NOMO-1 (cell line): ENCODE measurements around the gene UBALD1.
A peak's percentile ranks its signal among the peaks of the same experiment; 100 is the strongest.

Experiments used
- DNase-seq, 2 experiments: peaks; one replicate each; lab custom pipeline; 2025; ENCODE audit not compliant: unreplicated experiment in 2 of 2; lab: John Stamatoyannopoulos, UW

The UBALD1 gene

DNA sequence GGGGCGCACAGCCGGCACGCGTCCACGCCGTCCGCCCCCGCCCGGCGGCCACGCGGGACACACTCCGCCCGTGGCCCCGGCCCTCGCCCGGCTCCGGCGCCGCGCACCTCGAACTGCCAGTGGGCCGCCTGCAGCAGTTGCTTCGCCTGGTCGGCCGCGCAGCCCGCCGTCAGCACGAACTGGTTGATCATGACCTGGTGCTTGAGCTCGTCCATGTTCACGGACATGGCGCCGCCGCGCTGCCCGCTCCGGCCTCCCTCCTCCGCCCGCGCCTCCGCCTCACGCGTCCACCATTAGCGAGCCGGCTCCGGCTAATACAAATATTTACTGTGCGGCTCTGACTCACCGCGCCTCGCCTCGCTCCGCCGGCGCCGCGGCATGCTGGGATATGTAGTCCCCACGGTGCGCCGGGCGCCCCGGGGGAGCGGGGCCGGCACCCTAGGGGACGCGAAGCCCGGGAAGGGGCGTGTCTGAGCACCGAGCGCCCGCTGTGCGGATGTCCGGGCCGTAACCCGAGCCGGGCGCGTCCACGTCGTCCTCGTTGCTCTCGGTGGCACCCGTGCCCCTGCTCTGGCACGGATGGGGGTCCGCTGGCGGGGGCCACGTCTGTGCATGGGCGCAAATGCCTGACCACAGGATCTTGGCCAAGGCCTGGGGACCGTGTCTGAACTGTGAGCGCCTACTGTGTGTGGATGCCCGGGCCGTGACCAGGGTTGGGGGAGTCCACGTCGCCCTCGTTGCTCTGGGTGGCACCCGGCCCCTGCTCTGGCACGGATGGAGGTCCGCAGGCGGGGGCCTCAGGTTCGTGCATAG is at the start of gene UBALD1:
Gene UBALD1 (minus strand): TSS at position 318 of the 813 bp plus-strand sequence. CDS start 91 bp downstream, at position 227.
- DNase-seq = peak; percentile 67 to 77

DNA sequence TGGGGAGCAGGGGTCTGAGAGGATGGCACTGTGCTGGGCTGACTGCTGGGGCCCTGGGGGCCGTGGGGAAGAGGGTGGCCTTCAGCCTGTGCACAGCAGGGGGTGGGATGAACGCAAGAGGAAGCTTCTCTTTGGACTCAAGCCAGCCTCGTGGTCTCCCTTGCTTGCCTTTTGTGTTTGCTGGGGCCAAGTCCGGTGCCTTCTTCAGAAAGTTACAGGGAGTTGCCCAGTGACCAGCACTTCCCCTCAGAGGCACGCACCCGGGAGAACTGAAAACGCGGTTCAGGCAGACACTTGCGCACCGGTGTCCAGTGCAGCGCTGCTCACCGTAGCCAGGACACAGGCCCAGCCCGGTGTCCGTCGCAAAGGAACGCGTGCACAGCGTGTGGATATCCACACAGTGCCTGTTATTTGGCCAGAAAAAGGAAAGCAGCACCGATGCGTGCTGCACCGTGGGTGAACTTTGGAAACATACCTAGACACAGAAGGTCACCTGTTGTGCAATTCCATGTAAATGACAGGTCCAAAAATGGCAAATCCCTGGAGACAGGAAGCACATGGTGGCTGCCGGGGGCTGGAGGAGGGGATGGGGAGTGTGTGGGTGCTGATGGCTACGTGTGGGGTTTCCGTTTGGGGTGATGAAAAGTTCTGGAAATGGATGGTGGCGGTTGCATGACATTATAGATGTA is 49.2 kb upstream of the UBALD1 start:
- DNase-seq = peak; percentile 88 to 90

GRCh38 chr16:4663465-4663776 is 48.7 kb upstream of the UBALD1 start:
- DNase-seq = no peak

DNA sequence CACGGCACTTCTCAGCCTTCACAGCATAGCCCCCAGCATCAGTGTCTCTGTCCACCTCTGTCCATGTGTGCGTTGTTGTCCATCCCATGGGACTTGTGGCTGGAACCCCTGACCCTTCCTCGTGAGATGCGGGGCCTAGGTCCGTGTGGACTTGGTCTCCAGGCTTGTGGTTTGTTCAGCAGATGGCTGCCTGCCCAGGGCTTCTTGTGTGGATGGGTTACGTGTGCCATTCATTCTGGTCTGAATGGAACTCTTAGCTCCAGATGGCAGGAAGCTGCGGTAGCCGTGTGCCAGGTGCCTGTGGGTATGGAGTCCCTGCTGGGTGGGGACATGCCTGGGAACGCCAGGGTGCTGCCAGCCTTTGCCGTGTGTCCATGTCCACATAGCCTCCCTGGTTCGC is 47.0 kb upstream of the UBALD1 start:
- DNase-seq = no peak

GRCh38 chr16:4660454-4661007 is 45.8 kb upstream of the UBALD1 start:
- DNase-seq = no peak

GRCh38 chr16:4659363-4660353 is 45.0 kb upstream of the UBALD1 start:
- DNase-seq = no peak

DNA sequence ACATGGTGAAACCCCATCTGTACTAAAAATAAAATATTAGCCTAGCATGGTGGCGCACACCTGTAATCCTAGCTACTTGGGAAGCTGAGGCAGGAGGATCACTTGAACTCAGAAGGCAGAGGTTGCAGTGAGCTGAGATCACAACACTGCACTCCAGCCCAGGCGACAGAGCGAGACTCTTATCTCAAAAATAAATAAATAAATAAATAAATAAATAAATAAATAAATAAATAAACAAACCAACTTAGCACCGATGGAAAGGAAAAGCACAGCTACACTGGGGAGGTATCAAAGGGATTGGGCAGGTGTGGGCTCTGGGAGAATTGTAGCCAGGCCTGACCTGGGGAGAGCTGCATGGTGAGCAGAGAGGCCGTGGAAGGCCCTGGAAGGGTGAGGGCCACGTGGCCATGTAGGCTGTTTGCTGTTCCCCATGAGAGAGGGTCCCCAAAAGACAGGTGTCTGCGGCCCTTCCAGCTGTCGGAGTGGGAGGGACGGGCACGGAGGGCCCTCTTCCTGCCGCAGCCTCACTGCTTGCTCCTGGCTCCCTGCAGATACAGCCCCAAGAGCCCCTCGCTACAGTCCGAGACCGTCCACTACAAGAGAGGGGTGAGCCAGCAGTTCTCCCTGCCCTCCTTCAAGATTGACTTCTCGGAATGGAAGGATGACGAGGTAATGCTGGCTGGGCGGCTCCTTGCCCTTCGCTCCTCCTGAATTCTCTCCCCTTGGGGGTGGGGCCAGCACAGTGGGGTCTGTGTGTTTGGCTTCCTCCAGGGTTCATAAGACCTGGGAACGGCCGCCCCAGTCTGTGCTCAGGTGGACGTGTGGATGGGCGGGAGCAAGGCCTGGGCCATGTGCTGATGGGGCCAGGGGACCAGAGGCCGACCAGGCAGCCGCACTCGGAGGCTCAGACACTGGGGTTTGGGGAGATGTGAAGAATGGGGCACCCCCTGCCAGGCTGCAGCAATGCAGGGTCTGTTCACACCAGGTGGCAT is 42.3 kb upstream of the UBALD1 start:
- no peak for DNase-seq

DNA sequence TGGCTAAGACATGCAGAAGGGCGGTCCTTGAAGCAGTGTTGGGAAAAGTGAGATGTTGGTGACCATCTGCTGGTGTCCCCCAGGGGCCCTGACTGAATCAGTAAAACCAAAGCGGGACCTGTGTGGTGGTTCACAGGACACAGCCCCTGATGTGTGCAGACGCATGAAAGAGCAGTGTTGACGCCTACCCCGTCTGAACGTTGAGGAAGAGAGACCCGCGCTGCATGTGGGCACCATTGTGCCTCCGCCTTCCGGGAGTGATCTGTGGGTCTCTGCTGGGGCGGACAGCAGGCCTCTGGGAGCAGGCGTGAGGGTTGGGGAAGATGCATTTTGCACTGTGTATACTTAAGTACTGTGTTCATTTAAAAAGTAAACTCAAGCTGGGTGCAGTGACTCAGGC is 41.5 kb upstream of the UBALD1 start:
- DNase-seq = no peak

DNA sequence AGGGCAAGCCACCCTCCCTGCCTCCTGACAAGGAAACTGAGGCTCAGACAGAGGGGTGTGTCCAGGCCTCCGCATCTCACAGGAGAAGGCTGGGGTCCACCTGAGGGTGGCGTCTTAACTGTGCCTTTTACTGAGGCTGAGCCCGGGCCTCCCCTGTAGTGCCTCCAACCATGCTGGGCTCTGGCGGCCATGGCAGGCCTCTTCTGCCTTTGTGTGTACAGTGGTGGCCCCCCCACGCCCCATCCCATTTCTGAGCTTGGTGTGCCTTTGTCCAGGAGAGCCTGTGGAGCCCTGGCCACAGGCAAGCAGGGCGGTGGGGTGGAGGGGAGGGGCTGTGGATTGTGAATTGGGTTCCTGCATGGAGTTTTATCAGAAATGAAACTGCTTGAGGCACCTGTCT is 41.1 kb upstream of the UBALD1 start:
- no peak for DNase-seq

GRCh38 chr16:4654964-4655590 is 40.4 kb upstream of the UBALD1 start:
- DNase-seq = no peak

- no peak for DNase-seq
Observed at GRCh38 chr16:4654011-4654963, 39.6 kb upstream of the UBALD1 start.

DNA sequence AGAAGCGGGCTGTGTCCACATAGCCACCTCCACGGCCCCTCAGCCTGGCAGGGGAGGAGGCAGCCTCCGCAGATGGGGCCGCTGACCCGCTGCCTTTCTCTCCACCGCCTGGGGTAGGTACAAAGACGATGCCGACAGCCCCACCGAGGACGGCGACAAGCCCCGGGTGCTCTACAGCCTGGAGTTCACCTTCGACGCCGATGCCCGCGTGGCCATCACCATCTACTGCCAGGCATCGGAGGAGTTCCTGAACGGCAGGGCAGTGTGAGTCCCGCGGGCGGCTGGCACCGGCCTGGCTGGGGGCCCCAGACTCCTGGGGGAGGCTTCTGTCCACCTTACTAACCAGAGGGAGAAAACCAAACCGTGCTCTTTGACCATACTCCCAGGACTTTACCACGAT is 37.9 kb upstream of the UBALD1 start:
- no peak for DNase-seq

DNA sequence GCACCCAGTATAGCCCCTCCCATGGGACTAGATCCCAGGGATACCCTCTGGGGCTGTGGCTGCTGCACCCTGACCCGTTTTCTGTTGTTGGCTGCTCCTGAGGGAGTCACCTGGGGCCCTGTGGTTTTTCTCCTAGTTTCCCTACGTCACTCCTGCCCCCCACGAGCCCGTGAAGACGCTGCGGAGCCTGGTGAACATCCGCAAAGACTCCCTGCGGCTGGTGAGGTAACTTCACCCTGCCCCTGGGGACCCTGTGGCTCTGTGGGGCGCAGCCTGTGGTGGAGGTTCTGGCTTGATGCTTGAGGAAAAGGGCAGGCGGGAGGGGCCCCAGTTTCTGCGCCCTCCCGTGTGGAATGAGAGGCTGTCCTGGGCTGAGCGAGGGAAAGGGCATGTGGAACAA is 37.1 kb upstream of the UBALD1 start:
- no peak for DNase-seq

DNA sequence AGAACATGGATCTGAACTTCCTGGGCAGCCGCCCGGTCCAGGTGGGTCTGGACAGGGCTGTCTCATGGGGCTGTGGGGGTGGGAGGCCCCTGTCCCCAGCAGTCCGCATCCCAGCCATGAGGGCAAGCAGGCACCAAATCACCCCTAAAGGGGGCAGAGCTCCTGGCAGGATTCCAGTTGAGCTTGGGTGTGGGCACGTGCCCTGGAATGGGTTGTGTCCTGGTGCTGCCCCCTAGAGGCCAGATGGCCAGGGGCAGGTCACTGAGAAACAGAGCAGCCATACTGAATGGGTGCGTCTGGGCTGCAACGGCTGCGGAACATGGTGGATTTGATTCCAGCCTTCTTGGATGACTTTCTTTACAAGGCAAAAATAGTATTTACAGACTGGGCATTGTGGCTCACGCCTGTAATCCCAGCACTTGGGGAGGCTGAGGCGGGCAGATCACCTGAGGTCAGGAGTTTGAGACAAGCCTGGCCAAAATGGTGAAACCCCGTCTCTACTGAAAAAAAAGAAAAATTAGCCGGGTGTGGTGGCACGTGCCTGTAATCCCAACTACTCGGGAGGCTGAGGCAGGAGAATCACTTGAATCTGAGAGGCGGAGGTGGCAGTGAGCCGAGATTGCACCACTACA is 35.9 kb upstream of the UBALD1 start:
- DNase-seq = peak; percentile 29 to 44

- DNase-seq = no peak
Observed at GRCh38 chr16:4649744-4650442, 35.2 kb upstream of the UBALD1 start.

- no peak for DNase-seq
Observed at GRCh38 chr16:4648917-4649316, 34.2 kb upstream of the UBALD1 start.

DNA sequence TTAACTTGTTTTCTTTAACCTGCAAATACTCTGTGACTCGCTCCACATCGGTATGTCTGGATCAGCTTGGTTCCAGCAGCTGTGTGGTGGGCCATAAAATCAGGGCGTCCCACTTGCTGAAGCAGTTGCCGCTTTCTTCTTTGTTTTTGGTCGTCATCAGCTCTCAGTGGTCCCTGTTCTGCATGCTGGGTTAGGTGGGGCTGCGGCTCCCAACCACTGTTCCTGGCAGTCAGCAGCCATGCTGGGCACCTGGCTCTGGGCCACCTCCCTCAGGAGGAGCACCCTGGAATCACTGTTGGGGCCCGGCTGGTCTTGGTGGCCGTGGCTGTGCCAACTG is 32.9 kb upstream of the UBALD1 start:
- no peak for DNase-seq
